ENCODE measurements around the gene HAGH.

The HAGH gene

GRCh38 chr16:1762196-1762878, 64.3 kb downstream of the HAGH start:
- no peak for DNase-seq (ENCODE audit: low read depth in 2 of 2)

DNA sequence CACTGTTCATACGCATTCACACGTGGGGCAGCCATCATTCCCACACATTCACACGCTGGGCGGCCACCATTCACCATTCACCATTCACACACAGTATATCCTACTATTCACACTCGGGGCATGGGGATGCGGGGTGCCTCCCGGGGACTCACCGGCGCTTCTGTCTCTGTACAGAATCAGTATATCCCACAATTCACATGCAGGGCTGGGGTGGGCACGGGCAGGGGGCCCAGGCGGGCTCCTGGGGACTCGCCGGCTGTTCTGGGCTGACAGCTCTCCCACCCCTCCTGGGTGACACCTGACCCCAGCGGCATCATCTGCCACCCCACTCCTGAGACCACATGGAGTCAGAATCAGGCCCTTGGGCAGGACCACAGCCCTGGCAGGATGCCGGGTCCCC, 64.9 kb downstream of the HAGH start:
- no peak for DNase-seq (ENCODE audit: low read depth in 2 of 2)

GRCh38 chr16:1760911-1761310, 65.7 kb downstream of the HAGH start:
- DNase-seq (ENCODE audit: low read depth in 2 of 2): no peak

- DNase-seq (ENCODE audit: low read depth in 2 of 2): no peak
Measured at GRCh38 chr16:1759511-1759910, 67.1 kb downstream of the HAGH start.

DNA sequence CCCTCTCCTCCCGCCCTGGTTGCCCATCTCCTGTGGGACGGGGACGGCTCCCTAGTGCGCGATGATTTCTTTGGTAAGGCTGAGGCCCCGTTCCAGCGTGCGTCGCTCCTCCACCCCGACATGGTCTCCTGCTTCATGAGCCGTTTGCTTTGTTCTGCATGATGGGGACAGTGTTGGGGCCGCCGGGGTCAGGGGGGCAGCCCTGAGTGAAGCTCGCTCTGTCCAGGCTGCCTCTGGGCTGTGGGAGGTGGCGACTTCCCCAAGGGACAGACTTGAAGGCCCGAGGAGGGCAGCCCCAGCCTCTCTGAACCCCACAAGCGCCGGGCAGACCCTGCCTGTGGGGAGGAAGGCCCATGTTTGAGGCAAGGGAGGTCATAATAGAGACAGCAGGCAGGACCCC, 67.7 kb downstream of the HAGH start:
- no peak for DNase-seq (ENCODE audit: low read depth in 2 of 2)

- no peak for DNase-seq (ENCODE audit: low read depth in 2 of 2)
Measured at GRCh38 chr16:1757714-1758461, 68.7 kb downstream of the HAGH start.

Measured in fibroblast of skin of left biceps (primary cell).